Liver (tissue), 3 donors: ENCODE measurements around the gene TSHB.

Source experiments
- GABPA ChIP-seq, 2 donors: IDR thresholded peaks in 1 of 2; conservative IDR thresholded peaks in 1 of 2; 2 replicates each; pipeline ENCODE4 v1.6.1; 2016; ENCODE audit warnings: antibody characterized with exemption in 2 of 2, mild to moderate bottlenecking in 1 of 2, moderate library complexity in 1 of 2
- HNF4A ChIP-seq, 2 donors: conservative IDR thresholded peaks; 2 replicates each; pipeline ENCODE4 v1.6.1; 2016; ENCODE audit warnings: antibody characterized with exemption in 2 of 2, mild to moderate bottlenecking in 2 of 2
- JUND ChIP-seq, 2 donors: IDR thresholded peaks; 2 replicates each; pipeline ENCODE4 v1.6.1; 2016; ENCODE audit warnings: antibody characterized with exemption in 2 of 2
- RAD21 ChIP-seq, 2 donors: IDR thresholded peaks; 2 replicates each; pipeline ENCODE4 v1.6.1; 2016; ENCODE audit warnings: antibody characterized with exemption in 2 of 2, mild to moderate bottlenecking in 2 of 2
- RXRA ChIP-seq, 2 donors: IDR thresholded peaks; 2 replicates each; pipeline ENCODE4 v1.6.1; 2017 to 2018; ENCODE audit warnings: antibody characterized with exemption in 2 of 2, mild to moderate bottlenecking in 1 of 2
- TAF1 ChIP-seq: conservative IDR thresholded peaks from 2 replicates; pipeline ENCODE4 v1.6.1; 2016; ENCODE audit warnings: antibody characterized with exemption, mild to moderate bottlenecking
- YY1 ChIP-seq: IDR thresholded peaks from 2 replicates; pipeline ENCODE4 v1.6.1; 2016; ENCODE audit warnings: antibody characterized with exemption, mild to moderate bottlenecking
- TF ChIP-seq, protein P1 (sequence below): fragments of 150-350 bp; IDR thresholded peaks from 2 replicates; pipeline ENCODE4 v1.5.1; 2017; ENCODE audit warnings: improper control_type of control experiment, low read depth, low read length; ENCODE audit not compliant: missing input control
- TF ChIP-seq, protein P2 (sequence below): IDR thresholded peaks from 2 replicates; pipeline ENCODE4 v1.6.1; 2016; ENCODE audit warnings: antibody characterized with exemption
- TF ChIP-seq, protein P3 (sequence below): IDR thresholded peaks from 2 replicates; pipeline ENCODE4 v1.6.1; 2016; ENCODE audit warnings: antibody characterized with exemption
- donor health status: healthy.
- donor health status: healthy.

DNA sequence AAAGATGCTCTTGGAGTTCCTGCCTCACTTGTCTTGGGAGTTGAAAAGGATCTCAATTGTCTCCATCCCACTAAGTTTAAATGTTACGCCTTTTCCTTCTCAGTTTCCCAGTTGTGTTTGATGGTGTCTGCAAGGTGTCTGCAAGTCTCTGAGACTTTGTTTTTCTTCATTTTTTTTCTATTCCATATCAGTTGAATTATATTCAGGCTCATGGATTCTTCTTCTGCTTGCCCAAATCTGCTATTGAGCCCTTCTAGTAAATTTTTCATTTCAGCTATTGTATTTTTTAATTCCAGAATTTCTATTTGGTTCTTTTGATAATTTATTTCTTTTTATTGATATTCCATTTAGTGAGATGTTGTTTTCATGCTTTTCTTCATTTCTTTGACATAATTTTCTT, 47.4 kb upstream of the TSHB start:
- TF ChIP-seq, protein P1, sequence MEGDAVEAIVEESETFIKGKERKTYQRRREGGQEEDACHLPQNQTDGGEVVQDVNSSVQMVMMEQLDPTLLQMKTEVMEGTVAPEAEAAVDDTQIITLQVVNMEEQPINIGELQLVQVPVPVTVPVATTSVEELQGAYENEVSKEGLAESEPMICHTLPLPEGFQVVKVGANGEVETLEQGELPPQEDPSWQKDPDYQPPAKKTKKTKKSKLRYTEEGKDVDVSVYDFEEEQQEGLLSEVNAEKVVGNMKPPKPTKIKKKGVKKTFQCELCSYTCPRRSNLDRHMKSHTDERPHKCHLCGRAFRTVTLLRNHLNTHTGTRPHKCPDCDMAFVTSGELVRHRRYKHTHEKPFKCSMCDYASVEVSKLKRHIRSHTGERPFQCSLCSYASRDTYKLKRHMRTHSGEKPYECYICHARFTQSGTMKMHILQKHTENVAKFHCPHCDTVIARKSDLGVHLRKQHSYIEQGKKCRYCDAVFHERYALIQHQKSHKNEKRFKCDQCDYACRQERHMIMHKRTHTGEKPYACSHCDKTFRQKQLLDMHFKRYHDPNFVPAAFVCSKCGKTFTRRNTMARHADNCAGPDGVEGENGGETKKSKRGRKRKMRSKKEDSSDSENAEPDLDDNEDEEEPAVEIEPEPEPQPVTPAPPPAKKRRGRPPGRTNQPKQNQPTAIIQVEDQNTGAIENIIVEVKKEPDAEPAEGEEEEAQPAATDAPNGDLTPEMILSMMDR, result no peak
- TF ChIP-seq RXRA (IDR thresholded peaks at IDR 0.05), result no peak
- TF ChIP-seq, protein P2, sequence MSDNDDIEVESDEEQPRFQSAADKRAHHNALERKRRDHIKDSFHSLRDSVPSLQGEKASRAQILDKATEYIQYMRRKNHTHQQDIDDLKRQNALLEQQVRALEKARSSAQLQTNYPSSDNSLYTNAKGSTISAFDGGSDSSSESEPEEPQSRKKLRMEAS, result no peak
- TF ChIP-seq, protein P3, sequence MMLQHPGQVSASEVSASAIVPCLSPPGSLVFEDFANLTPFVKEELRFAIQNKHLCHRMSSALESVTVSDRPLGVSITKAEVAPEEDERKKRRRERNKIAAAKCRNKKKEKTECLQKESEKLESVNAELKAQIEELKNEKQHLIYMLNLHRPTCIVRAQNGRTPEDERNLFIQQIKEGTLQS, result no peak
- TF ChIP-seq JUND (IDR thresholded peaks at IDR 0.05), result no peak
- TF ChIP-seq RAD21 (IDR thresholded peaks at IDR 0.05), result no peak
- TF ChIP-seq YY1, result no peak
- TF ChIP-seq HNF4A (conservative IDR thresholded peaks at IDR 0.05), result no peak
- no peak for TF ChIP-seq GABPA (IDR thresholded peaks at IDR 0.05 in 1 of 2, conservative IDR thresholded peaks at IDR 0.05 in 1 of 2)
- TF ChIP-seq TAF1, result no peak
